Trophoblast cell (in vitro differentiated cells and primary cell): ENCODE results near the gene TTYH2.

Source experiments
- DNase-seq, 2 donors: peaks; one replicate each; pipeline ENCODE4 v3.0.0-alpha.2; 2016
- H2AFZ ChIP-seq: 2 replicates; pipeline ENCODE4 v1.6.1; 2013; ENCODE audit warnings: low read length, moderate library complexity, mild to moderate bottlenecking; ENCODE audit not compliant: insufficient read depth, poor library complexity
- H2AK5ac ChIP-seq: 2 replicates; pipeline ENCODE4 v1.6.1; 2013; ENCODE audit warnings: mild to moderate bottlenecking, low read length
- H2BK120ac ChIP-seq: 2 replicates; pipeline ENCODE4 v1.6.1; 2013; ENCODE audit warnings: low read length, mild to moderate bottlenecking, moderate library complexity; ENCODE audit not compliant: insufficient read depth, poor library complexity
- H2BK12ac ChIP-seq: 2 replicates; pipeline ENCODE4 v1.6.1; 2013; ENCODE audit warnings: mild to moderate bottlenecking, low read length, moderate library complexity
- H2BK5ac ChIP-seq: 2 replicates; pipeline ENCODE4 v1.6.1; 2013; ENCODE audit warnings: low read length, low read depth, moderate library complexity, mild to moderate bottlenecking; ENCODE audit not compliant: poor library complexity
- H3K14ac ChIP-seq: 2 replicates; pipeline ENCODE4 v1.6.1; 2013; ENCODE audit warnings: mild to moderate bottlenecking, low read length
- H3K18ac ChIP-seq: 2 replicates; pipeline ENCODE4 v1.6.1; 2013; ENCODE audit warnings: mild to moderate bottlenecking, low read length
- H3K23ac ChIP-seq: 2 replicates; pipeline ENCODE4 v1.6.1; 2013; ENCODE audit warnings: low read length
- H3K27ac ChIP-seq: 2 replicates; pipeline ENCODE4 v1.5.1; 2013; ENCODE audit warnings: low read depth, mild to moderate bottlenecking, inconsistent platforms, low read length, moderate library complexity
- H3K27me3 ChIP-seq: 2 replicates; pipeline ENCODE4 v1.6.1; 2013; ENCODE audit warnings: inconsistent platforms, mild to moderate bottlenecking, low read length, moderate library complexity; ENCODE audit not compliant: insufficient read depth
- H3K36me3 ChIP-seq, 2 experiments: 1 replicate in 1 of 2; 2 replicates in 1 of 2; pipeline ENCODE4 v1.6.1; 2013; ENCODE audit warnings: low read length in 2 of 2, mild to moderate bottlenecking in 2 of 2, moderate library complexity in 1 of 2; ENCODE audit not compliant: insufficient read depth in 2 of 2, control insufficient read depth in 1 of 2
- H3K4ac ChIP-seq: 2 replicates; pipeline ENCODE4 v1.6.1; 2013; ENCODE audit warnings: low read depth, mild to moderate bottlenecking, low read length, moderate library complexity
- H3K4me1 ChIP-seq, 2 experiments: 1 replicate in 1 of 2; 2 replicates in 1 of 2; pipeline ENCODE4 v1.6.1; 2013; ENCODE audit warnings: low read length in 2 of 2, mild to moderate bottlenecking in 2 of 2, moderate library complexity in 1 of 2; ENCODE audit not compliant: insufficient read depth in 2 of 2, control insufficient read depth in 1 of 2
- H3K4me2 ChIP-seq: 2 replicates; pipeline ENCODE4 v1.6.1; 2013; ENCODE audit warnings: inconsistent platforms, mild to moderate bottlenecking, low read length, moderate library complexity
- H3K4me3 ChIP-seq: 2 replicates; pipeline ENCODE4 v1.5.1; 2013; ENCODE audit warnings: mild to moderate bottlenecking, low read depth, low read length, inconsistent platforms
- H3K79me1 ChIP-seq: one replicate; pipeline ENCODE4 v1.6.1; 2013; ENCODE audit warnings: low read length
- H3K79me2 ChIP-seq: 2 replicates; pipeline ENCODE4 v1.6.1; 2013; ENCODE audit warnings: low read length, mild to moderate bottlenecking; ENCODE audit not compliant: control insufficient read depth, insufficient read depth, poor library complexity
- H3K9ac ChIP-seq: 2 replicates; pipeline ENCODE4 v1.6.1; 2013; ENCODE audit warnings: mild to moderate bottlenecking, low read length
- H3K9me3 ChIP-seq: 2 replicates; pipeline ENCODE4 v1.6.1; 2013; ENCODE audit warnings: low read depth, mild to moderate bottlenecking, control low read depth, inconsistent platforms, low read length; ENCODE audit not compliant: insufficient read depth
- H4K12ac ChIP-seq: 2 replicates; pipeline ENCODE4 v1.6.1; 2013; ENCODE audit warnings: low read depth, mild to moderate bottlenecking, low read length, moderate library complexity
- H4K8ac ChIP-seq: 2 replicates; pipeline ENCODE4 v1.6.1; 2013; ENCODE audit warnings: low read depth, mild to moderate bottlenecking, low read length, moderate library complexity
- H4K91ac ChIP-seq: one replicate; pipeline ENCODE4 v1.6.1; 2013; ENCODE audit warnings: low read depth, mild to moderate bottlenecking, low read length, moderate library complexity
- WGBS: extraction: QIAGEN DNeasy Blood & Tissue Kit; methylation state at CpG from one replicate; pipeline ENCODE4 v1.1.7; 2013; ENCODE audit warnings: missing lambda C conversion rate; ENCODE audit not compliant: insufficient read length, insufficient coverage; ENCODE audit errors: extremely low coverage; 5-methylcytosine and 5-hydroxymethylcytosine counted together

The TTYH2 gene

GRCh38 chr17:74234486-74234885 is 21.1 kb downstream of the TTYH2 start:
- no peak overlapping the region for H2AFZ ChIP-seq
- no CpG with 5 or more reads among the region's 1 CpG for WGBS
- H2AK5ac ChIP-seq = no peak overlapping the region

GRCh38 chr17:74235040-74235581 is 21.7 kb downstream of the TTYH2 start:
- Histone ChIP-seq H3K14ac (no peak overlapping the region), H3K79me2 (no peaks in the 10 kb centered on the region), H2AFZ (no peak overlapping the region), H4K91ac (no peak overlapping the region), H3K9me3 (peaks cover 2% of the 10 kb centered on the region), H3K18ac (no peak overlapping the region), H2AK5ac (no peak overlapping the region), H4K8ac (no peak overlapping the region), H2BK120ac (no peak overlapping the region), H3K36me3 (no peaks in the 10 kb centered on the region), H2BK5ac (no peak overlapping the region), H3K9ac (no peak overlapping the region), H2BK12ac (no peak overlapping the region), H4K12ac (no peak overlapping the region), H3K27me3 (no peaks in the 10 kb centered on the region), H3K4me1 (no peaks in the 10 kb centered on the region), H3K4me2 (no peak overlapping the region), H3K23ac (no peak overlapping the region), H3K27ac (no peak overlapping the region), H3K79me1 (no peaks in the 10 kb centered on the region), H3K4ac (no peak overlapping the region), H3K4me3 (no peak overlapping the region)
- DNase-seq = no peak
- no CpG with 5 or more reads among the region's 19 CpGs for WGBS

More at GRCh38 chr17:74234486-74234885, 21.1 kb downstream of the TTYH2 start:
- no peak overlapping the region for H3K27ac ChIP-seq
- no peaks in the 10 kb centered on the region for H3K27me3 ChIP-seq
- H3K4ac ChIP-seq = no peak overlapping the region
- no peaks in the 10 kb centered on the region for H3K79me2 ChIP-seq
- no peak overlapping the region for H3K18ac ChIP-seq
- H3K4me2 ChIP-seq = no peak overlapping the region
- no peak overlapping the region for H2BK120ac ChIP-seq
- no peak overlapping the region for H4K12ac ChIP-seq
- no peaks in the 10 kb centered on the region for H3K4me1 ChIP-seq
- H2BK12ac ChIP-seq = no peak overlapping the region
- no peaks in the 10 kb centered on the region for H3K79me1 ChIP-seq
- no peak overlapping the region for H2BK5ac ChIP-seq
- no peak overlapping the region for H3K4me3 ChIP-seq
- H3K23ac ChIP-seq = no peak overlapping the region
- no peaks in the 10 kb centered on the region for H3K36me3 ChIP-seq
- DNase-seq = no peak
- peaks cover 1% of the 10 kb centered on the region for H3K9me3 ChIP-seq
- H3K14ac ChIP-seq = no peak overlapping the region
- no peak overlapping the region for H4K8ac ChIP-seq
- no peak overlapping the region for H3K9ac ChIP-seq
- no peak overlapping the region for H4K91ac ChIP-seq

- Histone ChIP-seq H3K23ac (no peak overlapping the region), H3K4me3 (no peak overlapping the region), H3K9me3 (peaks cover 2% of the 10 kb centered on the region), H4K12ac (no peak overlapping the region), H3K4me2 (no peak overlapping the region), H3K36me3 (no peaks in the 10 kb centered on the region), H3K79me2 (no peaks in the 10 kb centered on the region), H2AFZ (no peak overlapping the region), H2BK12ac (no peak overlapping the region), H3K9ac (no peak overlapping the region), H2BK5ac (no peak overlapping the region), H4K91ac (no peak overlapping the region), H3K18ac (no peak overlapping the region), H2AK5ac (no peak overlapping the region), H3K27me3 (no peaks in the 10 kb centered on the region), H3K4me1 (no peaks in the 10 kb centered on the region), H3K14ac (no peak overlapping the region), H3K79me1 (no peaks in the 10 kb centered on the region), H2BK120ac (no peak overlapping the region), H3K27ac (no peak overlapping the region), H4K8ac (no peak overlapping the region), H3K4ac (no peak overlapping the region)
- no peak for DNase-seq
- WGBS = no CpG with 5 or more reads among the region's 8 CpGs
These were observed 22.6 kb downstream of the TTYH2 start for GRCh38 chr17:74235911-74236371.

- H3K4me2 ChIP-seq = no peak overlapping the region
- no peak overlapping the region for H4K8ac ChIP-seq
- no peak overlapping the region for H3K9ac ChIP-seq
- DNase-seq = peak; percentile 20 to 71
- H3K4me1 ChIP-seq = no peaks in the 10 kb centered on the region
- H3K27me3 ChIP-seq = no peaks in the 10 kb centered on the region
- no peaks in the 10 kb centered on the region for H3K36me3 ChIP-seq
- peaks cover 2% of the 10 kb centered on the region for H3K9me3 ChIP-seq
- no peak overlapping the region for H3K18ac ChIP-seq
- H3K4ac ChIP-seq = no peak overlapping the region
- no peaks in the 10 kb centered on the region for H3K79me2 ChIP-seq
- no peak overlapping the region for H2BK5ac ChIP-seq
- no peak overlapping the region for H3K4me3 ChIP-seq
- no CpG with 5 or more reads among the region's 12 CpGs for WGBS
- no peak overlapping the region for H3K23ac ChIP-seq
- no peak overlapping the region for H4K12ac ChIP-seq
- H2BK12ac ChIP-seq = no peak overlapping the region
- H4K91ac ChIP-seq = no peak overlapping the region
- no peak overlapping the region for H2AK5ac ChIP-seq
- no peak overlapping the region for H2BK120ac ChIP-seq
- no peak overlapping the region for H2AFZ ChIP-seq
- no peak overlapping the region for H3K27ac ChIP-seq
- H3K14ac ChIP-seq = no peak overlapping the region
- no peaks in the 10 kb centered on the region for H3K79me1 ChIP-seq
These were observed 23.9 kb downstream of the TTYH2 start for GRCh38 chr17:74237321-74237720.
